Activated CD4-positive, alpha-beta memory T cell treated with anti-CD3 and anti-CD28 coated beads, Interleukin-2, amount 10 ng/mL, durations not matched to agents 7 days and 5 days (primary cell): ENCODE data around the gene MMP12. TPM values are rescaled to one million over a fixed set of nuclear protein-coding genes. Genes with fewer than 3 reads are reported as not detected.
"Not testable (repeated sequence)": the region's sequence is repeated elsewhere in the genome, so short reads cannot be mapped to it uniquely, and the experiment has no call there.

Experiments used
- CTCF ChIA-PET: fragments of 350-600 bp; sonication (Branson Sonifier 250); formaldehyde crosslinking; loops from one replicate; lab custom pipeline; 2021; ENCODE audit warnings: antibody characterized with exemption, inconsistent platforms; lab: Charles Lee
- POLR2A ChIA-PET: fragments of 350-600 bp; sonication (Branson Sonifier 250); formaldehyde crosslinking; loops from one replicate; lab custom pipeline; 2021; ENCODE audit warnings: antibody characterized with exemption; lab: Charles Lee
- DNase-seq: peaks from one replicate; pipeline ENCODE4 v3.0.0-alpha.2; 2020
- H3K27ac Mint-ChIP-seq: one replicate; pipeline ENCODE4 v1.8.0; 2021; ENCODE audit warnings: mild to moderate bottlenecking, mixed read lengths
- H3K27me3 Mint-ChIP-seq: one replicate; pipeline ENCODE4 v1.8.0; 2021; ENCODE audit warnings: mixed read lengths
- H3K36me3 Mint-ChIP-seq: one replicate; pipeline ENCODE4 v1.8.0; 2021; ENCODE audit warnings: low read depth, mixed read lengths
- H3K4me1 Mint-ChIP-seq: one replicate; pipeline ENCODE4 v1.8.0; 2021; ENCODE audit warnings: mixed read lengths
- H3K4me3 Mint-ChIP-seq: one replicate; pipeline ENCODE4 v1.8.0; 2021; ENCODE audit warnings: mild to moderate bottlenecking, mixed read lengths
- H3K9me3 Mint-ChIP-seq: one replicate; pipeline ENCODE4 v1.8.0; 2021; ENCODE audit warnings: mixed read lengths
- total RNA-seq, 2 experiments: library from RNA; stranded (reverse); gene quantifications; one replicate each; pipeline ENCODE4 v1.2.3, GENCODE V29; 2021

Gene MMP12
- total RNA-seq: not detected

- H3K27ac Mint-ChIP-seq: no peak within 1 kb of the TSS
- H3K4me3 Mint-ChIP-seq: no peak within 1 kb of the TSS
- ChIA-PET CTCF (no interaction called here), POLR2A (no interaction called here)
- no peaks in the 10 kb centered on the region for H3K36me3 Mint-ChIP-seq
- DNase-seq: no peak
- H3K27me3 Mint-ChIP-seq: no peaks in the 10 kb centered on the region
- H3K9me3 Mint-ChIP-seq: no peaks in the 10 kb centered on the region
- peaks cover under 1% of the 10 kb centered on the region for H3K4me1 Mint-ChIP-seq
These were observed at the start of gene MMP12 for GRCh38 chr11:102874852-102875251. Gene MMP12, minus strand, starts transcription at chr11:102874982. Its CDS starts 45 bp downstream, at chr11:102874937.

DNA sequence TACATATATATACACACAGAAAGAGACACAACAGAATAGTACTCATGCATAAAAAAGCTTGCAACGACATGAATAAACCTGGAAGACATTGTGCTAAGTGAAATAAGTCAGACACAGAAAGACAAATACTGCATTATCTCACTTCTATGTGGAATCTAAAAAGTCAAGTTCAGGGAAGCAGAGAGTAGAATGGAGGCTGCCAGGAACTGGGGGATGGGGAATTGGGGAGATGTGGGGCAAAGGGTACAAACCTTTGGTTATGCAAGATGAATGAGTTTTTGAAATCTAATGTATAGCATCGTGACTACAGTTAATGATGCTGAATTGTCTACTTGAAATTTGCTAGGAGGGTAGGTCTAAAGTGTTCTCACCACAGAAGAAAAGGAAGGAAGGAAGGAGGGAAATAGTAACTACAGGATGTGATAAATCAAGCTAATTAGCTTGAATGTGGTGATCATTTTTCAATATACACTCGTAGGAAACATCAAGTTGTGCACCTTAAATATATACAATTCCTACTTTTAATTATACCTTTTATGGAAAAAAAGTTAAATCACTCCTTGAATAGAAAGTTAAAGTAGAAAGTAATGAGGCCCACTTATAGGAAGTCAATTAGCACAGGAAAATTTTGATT lies 46.9 kb upstream of the MMP12 start:
- H3K27me3 Mint-ChIP-seq: peaks cover 4% of the 10 kb centered on the region
- POLR2A ChIA-PET: no interaction called here
- peaks cover 3% of the 10 kb centered on the region for H3K4me1 Mint-ChIP-seq
- no peak overlapping the region for H3K4me3 Mint-ChIP-seq
- no peak overlapping the region for H3K27ac Mint-ChIP-seq
- DNase-seq: no peak
- H3K9me3 Mint-ChIP-seq: no peaks in the 10 kb centered on the region
- H3K36me3 Mint-ChIP-seq: no peaks in the 10 kb centered on the region
- CTCF ChIA-PET: no interaction called here

DNA sequence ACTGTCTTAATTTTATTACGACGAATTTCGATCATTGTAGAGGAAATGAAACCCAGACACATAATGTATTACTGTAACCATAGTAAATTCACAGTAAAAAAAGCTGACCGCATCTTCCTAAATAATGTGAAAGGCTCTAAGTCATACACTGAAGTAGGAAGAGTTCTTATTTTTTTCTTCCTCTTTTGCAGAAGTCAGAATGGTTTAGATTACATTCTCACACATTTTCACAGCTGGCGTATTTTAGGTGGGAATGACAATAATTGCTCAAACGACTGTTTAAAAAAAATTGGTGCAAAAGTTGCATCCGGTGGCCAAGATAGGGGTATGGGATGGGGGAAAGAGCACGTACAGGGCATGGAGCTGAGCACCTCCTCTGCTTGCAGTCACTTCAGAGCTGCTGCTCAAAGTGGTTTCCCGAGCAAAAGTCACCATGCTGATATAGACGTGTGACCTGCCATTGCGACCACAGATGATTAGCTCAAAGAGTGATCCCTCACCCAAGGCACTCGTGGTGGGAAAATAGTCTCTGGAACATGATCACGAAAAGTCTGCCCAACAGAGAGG lies 45.4 kb upstream of the MMP12 start:
- H3K4me1 Mint-ChIP-seq: peaks cover 3% of the 10 kb centered on the region
- no peak overlapping the region for H3K27ac Mint-ChIP-seq
- no peaks in the 10 kb centered on the region for H3K36me3 Mint-ChIP-seq
- no peak for DNase-seq
- H3K9me3 Mint-ChIP-seq: no peaks in the 10 kb centered on the region
- peaks cover 1% of the 10 kb centered on the region for H3K27me3 Mint-ChIP-seq
- POLR2A ChIA-PET: no interaction called here
- CTCF ChIA-PET: interaction anchor here (0.7 kb wide), 1 partner anchor 187 kb away, joined by 3 read pairs; no protein-coding TSS in a partner anchor
- H3K4me3 Mint-ChIP-seq: no peak overlapping the region

GRCh38 chr11:102915044-102915375 lies 40.2 kb upstream of the MMP12 start:
- Mint-ChIP-seq H3K9me3 (no peaks in the 10 kb centered on the region), H3K36me3 (no peaks in the 10 kb centered on the region), H3K27ac (no peak overlapping the region), H3K27me3 (peaks cover 1% of the 10 kb centered on the region), H3K4me1 (no peaks in the 10 kb centered on the region), H3K4me3 (no peak overlapping the region)
- DNase-seq: no peak
- CTCF ChIA-PET: interaction anchor here (1.1 to 2.0 kb wide), 3 partner anchors 26 to 139 kb away, joined by 3 to 15 read pairs (median 5); no protein-coding TSS in a partner anchor
- POLR2A ChIA-PET: no interaction called here

DNA sequence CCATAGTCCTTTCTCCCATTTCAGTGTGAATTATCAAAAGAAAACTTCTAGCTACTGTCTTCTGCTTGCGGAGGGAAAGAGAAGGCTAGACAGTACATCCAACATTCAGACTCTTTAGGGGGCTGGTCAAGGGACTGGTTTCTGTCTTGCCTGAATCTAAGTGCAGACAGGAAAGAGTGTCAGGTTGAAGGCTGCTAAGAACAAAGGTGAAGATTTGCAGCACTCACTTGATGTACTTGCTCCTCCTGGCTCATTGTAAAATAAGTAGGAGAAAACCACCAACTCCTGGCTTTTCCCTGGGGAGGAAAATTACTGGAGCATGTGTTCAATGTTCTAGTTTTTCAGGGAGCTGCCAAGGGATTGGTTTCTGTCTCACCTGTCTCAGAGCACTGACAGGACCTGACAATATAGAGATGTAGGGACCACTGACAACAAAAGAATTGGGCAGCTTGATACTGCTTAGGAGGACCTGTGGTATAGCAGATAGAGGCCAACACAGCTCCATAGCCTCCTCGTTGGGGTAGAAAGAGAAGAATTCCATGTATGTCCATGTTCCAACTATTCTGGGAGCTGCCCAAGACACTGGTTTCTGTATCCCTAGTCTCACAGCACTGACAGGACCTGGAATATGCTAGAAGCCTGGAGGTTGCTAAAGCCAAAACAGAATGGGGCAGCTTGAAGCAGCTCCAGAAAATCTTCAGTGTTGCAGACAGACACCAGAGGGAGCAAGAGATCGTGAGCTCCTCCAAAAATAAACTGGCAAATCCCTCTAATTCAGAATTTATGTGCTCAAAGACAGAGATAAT lies 39.7 kb upstream of the MMP12 start:
- H3K27ac Mint-ChIP-seq: no peak overlapping the region
- H3K27me3 Mint-ChIP-seq: peaks cover 1% of the 10 kb centered on the region
- H3K4me1 Mint-ChIP-seq: no peaks in the 10 kb centered on the region
- no peaks in the 10 kb centered on the region for H3K9me3 Mint-ChIP-seq
- POLR2A ChIA-PET: no interaction called here
- no peaks in the 10 kb centered on the region for H3K36me3 Mint-ChIP-seq
- no peak for DNase-seq
- H3K4me3 Mint-ChIP-seq: no peak overlapping the region
- CTCF ChIA-PET: interaction anchor here (1.1 to 2.0 kb wide), 3 partner anchors 26 to 140 kb away, joined by 3 to 15 read pairs (median 5); no protein-coding TSS in a partner anchor

DNA sequence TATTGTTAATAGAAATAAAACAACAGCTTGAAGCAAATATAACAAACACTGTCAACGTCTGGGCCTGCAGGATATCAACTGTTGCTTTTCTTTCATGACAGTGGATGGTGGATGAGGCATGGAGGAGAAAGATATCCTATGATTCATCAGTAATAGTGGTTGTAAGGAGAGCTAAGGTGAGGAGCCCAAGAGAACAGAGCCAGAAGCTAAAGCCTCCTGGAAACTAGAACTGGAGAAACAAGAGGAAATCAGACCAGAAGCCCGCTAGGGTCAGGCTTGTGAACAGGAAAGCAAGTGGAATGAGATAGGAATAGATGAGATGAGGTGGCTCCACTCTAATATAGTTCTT lies 37.7 kb upstream of the MMP12 start:
- POLR2A ChIA-PET: no interaction called here
- H3K36me3 Mint-ChIP-seq: no peaks in the 10 kb centered on the region
- H3K27me3 Mint-ChIP-seq: peaks cover 9% of the 10 kb centered on the region
- H3K4me1 Mint-ChIP-seq: no peaks in the 10 kb centered on the region
- no peak for DNase-seq
- H3K9me3 Mint-ChIP-seq: no peaks in the 10 kb centered on the region
- H3K27ac Mint-ChIP-seq: no peak overlapping the region
- CTCF ChIA-PET: no interaction called here
- H3K4me3 Mint-ChIP-seq: no peak overlapping the region

DNA sequence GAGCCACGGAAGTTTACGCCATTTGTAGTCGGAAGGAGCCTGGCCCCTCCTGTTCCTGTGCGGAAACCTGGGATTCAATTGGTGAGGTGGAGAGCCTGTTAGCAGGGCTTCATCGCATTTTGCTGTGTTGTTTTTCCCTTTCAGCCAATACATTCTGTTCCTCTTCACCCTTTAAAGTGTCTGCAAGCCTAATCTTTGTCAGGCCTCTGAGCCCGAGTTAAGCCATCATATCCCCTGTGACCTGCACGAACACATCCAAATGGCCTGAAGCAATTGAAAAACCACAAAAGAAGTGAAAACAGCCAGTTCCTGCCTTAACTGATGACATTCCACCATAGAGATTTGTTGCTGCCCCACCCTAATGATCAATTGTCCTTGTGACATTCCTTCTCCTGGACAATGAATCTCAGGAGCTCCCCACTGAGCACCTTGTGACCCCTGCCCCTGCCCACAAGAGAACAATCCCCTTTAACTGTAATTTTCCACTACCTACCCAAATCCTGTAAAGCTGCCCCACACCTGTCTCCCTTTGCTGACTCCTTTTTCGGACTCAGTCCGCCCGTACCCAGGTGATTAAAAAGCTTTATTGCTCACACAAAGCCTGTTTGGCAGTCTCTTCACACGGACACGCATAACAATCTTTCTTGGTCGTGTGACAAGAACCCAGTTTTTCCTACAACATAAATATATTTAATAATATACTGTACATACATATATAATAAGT lies 37.1 kb upstream of the MMP12 start:
- DNase-seq: no peak
- Mint-ChIP-seq H3K4me1 (no peaks in the 10 kb centered on the region), H3K36me3 (no peaks in the 10 kb centered on the region), H3K9me3 (no peaks in the 10 kb centered on the region), H3K27ac (no peak overlapping the region), H3K4me3 (no peak overlapping the region), H3K27me3 (peaks cover 9% of the 10 kb centered on the region)
- ChIA-PET CTCF (no interaction called here), POLR2A (no interaction called here)

DNA sequence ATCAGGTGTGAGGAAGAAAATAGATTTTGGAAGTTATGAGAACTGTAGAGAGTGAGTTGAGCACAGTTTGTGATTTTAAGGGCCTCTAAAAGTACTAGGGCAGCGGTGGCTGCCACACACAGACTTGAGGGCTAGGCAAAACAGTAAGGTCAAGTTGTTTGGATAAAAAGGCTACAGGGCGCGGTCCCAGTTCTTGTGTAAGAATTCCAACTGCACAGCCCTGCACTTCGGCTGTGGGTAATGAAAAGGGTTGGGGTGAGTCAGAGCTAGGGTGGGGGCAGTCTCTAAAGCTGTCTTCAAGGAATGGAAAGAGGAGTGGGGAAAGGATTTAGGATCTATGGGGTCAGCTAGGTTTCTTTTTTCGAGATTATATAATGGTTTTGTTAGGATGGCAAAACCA lies 31.1 kb upstream of the MMP12 start:
- POLR2A ChIA-PET, H3K9me3 Mint-ChIP-seq, CTCF ChIA-PET: not testable (repeated sequence)

DNA sequence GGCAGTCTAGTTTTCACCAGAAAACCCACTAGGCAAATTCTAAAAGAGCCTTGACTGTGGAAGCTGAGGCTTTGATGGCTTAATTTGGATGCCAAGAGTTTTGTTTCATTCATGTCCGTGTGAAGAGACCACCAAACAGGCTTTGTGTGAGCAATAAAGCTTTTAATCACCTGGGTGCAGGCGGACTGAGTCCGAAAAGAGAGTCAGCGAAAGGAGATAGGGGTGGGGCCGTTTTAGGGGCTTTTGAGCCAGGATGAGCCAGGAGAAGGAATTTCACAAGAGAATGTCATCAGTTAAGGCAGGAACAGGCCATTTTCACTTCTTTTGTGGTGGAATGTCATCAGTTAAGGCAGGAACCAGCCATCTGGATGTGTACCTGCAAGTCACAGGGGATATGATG lies 29.1 kb upstream of the MMP12 start:
- POLR2A ChIA-PET, CTCF ChIA-PET, H3K27ac Mint-ChIP-seq, H3K4me1 Mint-ChIP-seq, H3K9me3 Mint-ChIP-seq, DNase-seq, H3K4me3 Mint-ChIP-seq, H3K36me3 Mint-ChIP-seq: not testable (repeated sequence)
- peaks cover 10% of the 10 kb centered on the region for H3K27me3 Mint-ChIP-seq

More for the DNA sequence above, 31.1 kb upstream of the MMP12 start:
- not testable (repeated sequence) for H3K4me3 Mint-ChIP-seq, H3K36me3 Mint-ChIP-seq, H3K27me3 Mint-ChIP-seq, H3K27ac Mint-ChIP-seq, DNase-seq, H3K4me1 Mint-ChIP-seq

DNA sequence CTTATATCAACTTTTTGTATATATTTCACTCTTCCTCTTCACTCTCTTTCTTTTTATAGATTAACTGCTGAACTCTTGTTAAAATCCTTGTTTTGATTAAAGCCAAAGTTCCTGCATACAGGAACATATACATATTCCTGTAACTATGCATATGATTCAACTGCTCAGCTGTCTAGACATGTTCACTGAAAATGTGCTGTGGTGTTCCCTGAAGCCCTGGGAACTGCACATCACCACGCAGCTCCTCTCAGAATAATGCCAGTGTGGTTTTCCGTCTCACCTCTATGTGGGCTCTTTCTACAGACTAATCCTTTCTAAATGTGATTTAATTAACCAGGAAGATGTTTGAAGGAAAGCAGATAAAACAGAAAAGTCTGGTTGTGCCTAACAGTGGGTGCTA lies 25.6 kb upstream of the MMP12 start:
- H3K36me3 Mint-ChIP-seq: no peaks in the 10 kb centered on the region
- ChIA-PET CTCF (no interaction called here), POLR2A (no interaction called here)
- DNase-seq: no peak
- H3K9me3 Mint-ChIP-seq: peaks cover 4% of the 10 kb centered on the region
- H3K27ac Mint-ChIP-seq: no peak overlapping the region
- no peaks in the 10 kb centered on the region for H3K4me1 Mint-ChIP-seq
- H3K27me3 Mint-ChIP-seq: peaks cover 5% of the 10 kb centered on the region
- no peak overlapping the region for H3K4me3 Mint-ChIP-seq

GRCh38 chr11:102891736-102892135 lies 17.0 kb upstream of the MMP12 start:
- peaks cover 7% of the 10 kb centered on the region for H3K9me3 Mint-ChIP-seq
- no peaks in the 10 kb centered on the region for H3K36me3 Mint-ChIP-seq
- H3K4me3 Mint-ChIP-seq: no peak overlapping the region
- no peaks in the 10 kb centered on the region for H3K4me1 Mint-ChIP-seq
- DNase-seq: no peak
- ChIA-PET CTCF (interaction anchor here (0.6 kb wide), 1 partner anchor 323 kb away, joined by 3 read pairs; no protein-coding TSS in a partner anchor), POLR2A (no interaction called here)
- peaks cover 7% of the 10 kb centered on the region for H3K27me3 Mint-ChIP-seq
- H3K27ac Mint-ChIP-seq: no peak overlapping the region

DNA sequence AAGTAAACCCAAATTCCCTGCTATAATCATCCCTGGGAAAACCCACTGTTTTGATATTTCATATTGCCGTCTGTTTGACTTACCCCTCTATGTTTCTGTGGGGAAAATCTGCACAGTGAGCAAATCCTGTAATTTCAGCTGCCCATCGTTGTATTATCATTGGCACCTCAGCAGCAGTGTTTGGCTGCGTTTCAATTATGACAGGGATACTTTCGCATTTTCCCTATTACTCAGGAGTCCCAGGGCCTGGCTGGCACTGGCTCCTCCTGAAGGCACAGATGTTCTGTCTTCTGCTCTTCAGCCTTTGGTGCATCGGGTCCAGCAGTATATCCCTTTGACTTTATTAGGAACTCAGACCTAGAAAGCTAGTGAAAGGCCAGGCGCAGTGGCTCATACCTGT lies 12.2 kb upstream of the MMP12 start:
- ChIA-PET POLR2A (no interaction called here), CTCF (no interaction called here)
- DNase-seq: no peak
- H3K27ac Mint-ChIP-seq: no peak overlapping the region
- H3K9me3 Mint-ChIP-seq: no peaks in the 10 kb centered on the region
- H3K4me3 Mint-ChIP-seq: no peak overlapping the region
- peaks cover 5% of the 10 kb centered on the region for H3K27me3 Mint-ChIP-seq
- peaks cover 2% of the 10 kb centered on the region for H3K4me1 Mint-ChIP-seq
- no peaks in the 10 kb centered on the region for H3K36me3 Mint-ChIP-seq

GRCh38 chr11:102883141-102883540 lies 8.4 kb upstream of the MMP12 start:
- Mint-ChIP-seq H3K4me1 (peaks cover 5% of the 10 kb centered on the region), H3K4me3 (no peak overlapping the region), H3K27ac (no peak overlapping the region), H3K9me3 (no peaks in the 10 kb centered on the region), H3K36me3 (no peaks in the 10 kb centered on the region), H3K27me3 (no peaks in the 10 kb centered on the region)
- ChIA-PET CTCF (interaction anchor here (1.0 kb wide), 1 partner anchor 18 kb away, joined by 3 read pairs; no protein-coding TSS in a partner anchor), POLR2A (no interaction called here)
- DNase-seq: no peak
